HL-60 (cell line): Measurements from ENCODE around the gene FAM53B.

Experiments
- SPI1 ChIP-seq: IDR thresholded peaks from 2 replicates; pipeline ENCODE4 v1.6.1; 2012; ENCODE audit warnings: low read depth, mild to moderate bottlenecking, borderline replicate concordance
- TF ChIP-seq, protein P1 (sequence below): IDR thresholded peaks from one replicate; pipeline ENCODE4 v1.5.1; 2011; ENCODE audit warnings: low read length, control low read depth, inconsistent platforms; ENCODE audit not compliant: insufficient read depth

- TF ChIP-seq, protein P1, sequence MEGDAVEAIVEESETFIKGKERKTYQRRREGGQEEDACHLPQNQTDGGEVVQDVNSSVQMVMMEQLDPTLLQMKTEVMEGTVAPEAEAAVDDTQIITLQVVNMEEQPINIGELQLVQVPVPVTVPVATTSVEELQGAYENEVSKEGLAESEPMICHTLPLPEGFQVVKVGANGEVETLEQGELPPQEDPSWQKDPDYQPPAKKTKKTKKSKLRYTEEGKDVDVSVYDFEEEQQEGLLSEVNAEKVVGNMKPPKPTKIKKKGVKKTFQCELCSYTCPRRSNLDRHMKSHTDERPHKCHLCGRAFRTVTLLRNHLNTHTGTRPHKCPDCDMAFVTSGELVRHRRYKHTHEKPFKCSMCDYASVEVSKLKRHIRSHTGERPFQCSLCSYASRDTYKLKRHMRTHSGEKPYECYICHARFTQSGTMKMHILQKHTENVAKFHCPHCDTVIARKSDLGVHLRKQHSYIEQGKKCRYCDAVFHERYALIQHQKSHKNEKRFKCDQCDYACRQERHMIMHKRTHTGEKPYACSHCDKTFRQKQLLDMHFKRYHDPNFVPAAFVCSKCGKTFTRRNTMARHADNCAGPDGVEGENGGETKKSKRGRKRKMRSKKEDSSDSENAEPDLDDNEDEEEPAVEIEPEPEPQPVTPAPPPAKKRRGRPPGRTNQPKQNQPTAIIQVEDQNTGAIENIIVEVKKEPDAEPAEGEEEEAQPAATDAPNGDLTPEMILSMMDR: peak; percentile 15
- no peak for TF ChIP-seq SPI1
These were observed 1.5 kb upstream of the FAM53B start for GRCh38 chr10:124745673-124746072.
